A549 (cell line): ENCODE measurements around the gene EBF4.

Source experiments
- ESRRA ChIP-seq: fragments of 150-350 bp; IDR thresholded peaks from 2 replicates; pipeline ENCODE4 v1.6.1; 2014; ENCODE audit warnings: mild to moderate bottlenecking, low read length, borderline replicate concordance
- NPAS2 ChIP-seq: fragments of 250-450 bp; sonication (Bioruptor Pico); IDR thresholded peaks from 2 replicates; pipeline ENCODE4 v1.8.0; 2022; ENCODE audit warnings: mild to moderate bottlenecking, moderate library complexity, borderline replicate concordance
- PHF8 ChIP-seq: fragments of 200-600 bp; sonication (generic); IDR thresholded peaks from 2 replicates; pipeline ENCODE4 v1.6.1; 2016; ENCODE audit warnings: low read depth, mild to moderate bottlenecking, antibody characterized with exemption, moderate library complexity, borderline replicate concordance
- POLR2A ChIP-seq: IDR thresholded peaks from 2 replicates; pipeline ENCODE4 v1.6.1; 2012; ENCODE audit warnings: mild to moderate bottlenecking, low read length
- RAD21 ChIP-seq, 2 experiments: fragments of >200 bp in 1 of 2; sonication (Bioruptor Twin) in 1 of 2; formaldehyde crosslinking in 1 of 2; IDR thresholded peaks in 1 of 2; conservative IDR thresholded peaks in 1 of 2; 2 replicates in 1 of 2; 3 replicates in 1 of 2; pipeline ENCODE4 v1.6.1; 2012 to 2018; ENCODE audit warnings: inconsistent platforms in 1 of 2
- TP53 ChIP-seq: fragments of 250-450 bp; sonication (Bioruptor Pico); IDR thresholded peaks from 2 replicates; pipeline ENCODE4 v1.5.0; 2021; ENCODE audit warnings: mild to moderate bottlenecking, moderate library complexity
- TF ChIP-seq, protein P1 (sequence below): fragments of 200-600 bp; sonication (generic); IDR thresholded peaks from 2 replicates; pipeline ENCODE4 v1.6.1; 2016; ENCODE audit warnings: antibody characterized with exemption, mild to moderate bottlenecking, moderate library complexity
- TF ChIP-seq, protein P2 (sequence below): fragments of >200 bp; sonication (Bioruptor Twin); formaldehyde crosslinking; IDR thresholded peaks from 3 replicates; pipeline ENCODE4 v1.5.1; 2016
- TF ChIP-seq, protein P3 (sequence below): fragments of 150-350 bp; IDR thresholded peaks from 2 replicates; pipeline ENCODE4 v1.6.1; 2014; ENCODE audit warnings: low read depth, mild to moderate bottlenecking, low read length

DNA sequence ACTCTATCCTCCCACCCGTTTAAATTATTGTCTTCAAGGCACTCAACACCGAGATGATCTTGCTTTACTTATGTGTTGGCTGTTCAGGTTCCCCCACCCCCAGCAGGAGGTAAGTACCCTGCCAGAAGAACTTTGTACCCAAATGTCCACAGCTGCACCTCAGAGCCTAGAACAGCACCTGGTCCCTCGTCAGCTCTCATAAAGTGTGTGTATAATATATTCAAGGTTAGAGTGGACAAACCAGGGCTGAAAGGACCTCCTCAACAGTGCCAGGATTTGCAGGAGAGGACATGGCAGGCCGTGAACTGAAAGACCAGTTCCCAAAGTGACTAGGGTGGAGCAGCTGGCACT, 113.7 kb downstream of the EBF4 start:
- TF ChIP-seq, protein P1, sequence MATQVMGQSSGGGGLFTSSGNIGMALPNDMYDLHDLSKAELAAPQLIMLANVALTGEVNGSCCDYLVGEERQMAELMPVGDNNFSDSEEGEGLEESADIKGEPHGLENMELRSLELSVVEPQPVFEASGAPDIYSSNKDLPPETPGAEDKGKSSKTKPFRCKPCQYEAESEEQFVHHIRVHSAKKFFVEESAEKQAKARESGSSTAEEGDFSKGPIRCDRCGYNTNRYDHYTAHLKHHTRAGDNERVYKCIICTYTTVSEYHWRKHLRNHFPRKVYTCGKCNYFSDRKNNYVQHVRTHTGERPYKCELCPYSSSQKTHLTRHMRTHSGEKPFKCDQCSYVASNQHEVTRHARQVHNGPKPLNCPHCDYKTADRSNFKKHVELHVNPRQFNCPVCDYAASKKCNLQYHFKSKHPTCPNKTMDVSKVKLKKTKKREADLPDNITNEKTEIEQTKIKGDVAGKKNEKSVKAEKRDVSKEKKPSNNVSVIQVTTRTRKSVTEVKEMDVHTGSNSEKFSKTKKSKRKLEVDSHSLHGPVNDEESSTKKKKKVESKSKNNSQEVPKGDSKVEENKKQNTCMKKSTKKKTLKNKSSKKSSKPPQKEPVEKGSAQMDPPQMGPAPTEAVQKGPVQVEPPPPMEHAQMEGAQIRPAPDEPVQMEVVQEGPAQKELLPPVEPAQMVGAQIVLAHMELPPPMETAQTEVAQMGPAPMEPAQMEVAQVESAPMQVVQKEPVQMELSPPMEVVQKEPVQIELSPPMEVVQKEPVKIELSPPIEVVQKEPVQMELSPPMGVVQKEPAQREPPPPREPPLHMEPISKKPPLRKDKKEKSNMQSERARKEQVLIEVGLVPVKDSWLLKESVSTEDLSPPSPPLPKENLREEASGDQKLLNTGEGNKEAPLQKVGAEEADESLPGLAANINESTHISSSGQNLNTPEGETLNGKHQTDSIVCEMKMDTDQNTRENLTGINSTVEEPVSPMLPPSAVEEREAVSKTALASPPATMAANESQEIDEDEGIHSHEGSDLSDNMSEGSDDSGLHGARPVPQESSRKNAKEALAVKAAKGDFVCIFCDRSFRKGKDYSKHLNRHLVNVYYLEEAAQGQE: no peak
- TF ChIP-seq NPAS2 (CRISPR knock-in tag): no peak
- TF ChIP-seq, protein P2, sequence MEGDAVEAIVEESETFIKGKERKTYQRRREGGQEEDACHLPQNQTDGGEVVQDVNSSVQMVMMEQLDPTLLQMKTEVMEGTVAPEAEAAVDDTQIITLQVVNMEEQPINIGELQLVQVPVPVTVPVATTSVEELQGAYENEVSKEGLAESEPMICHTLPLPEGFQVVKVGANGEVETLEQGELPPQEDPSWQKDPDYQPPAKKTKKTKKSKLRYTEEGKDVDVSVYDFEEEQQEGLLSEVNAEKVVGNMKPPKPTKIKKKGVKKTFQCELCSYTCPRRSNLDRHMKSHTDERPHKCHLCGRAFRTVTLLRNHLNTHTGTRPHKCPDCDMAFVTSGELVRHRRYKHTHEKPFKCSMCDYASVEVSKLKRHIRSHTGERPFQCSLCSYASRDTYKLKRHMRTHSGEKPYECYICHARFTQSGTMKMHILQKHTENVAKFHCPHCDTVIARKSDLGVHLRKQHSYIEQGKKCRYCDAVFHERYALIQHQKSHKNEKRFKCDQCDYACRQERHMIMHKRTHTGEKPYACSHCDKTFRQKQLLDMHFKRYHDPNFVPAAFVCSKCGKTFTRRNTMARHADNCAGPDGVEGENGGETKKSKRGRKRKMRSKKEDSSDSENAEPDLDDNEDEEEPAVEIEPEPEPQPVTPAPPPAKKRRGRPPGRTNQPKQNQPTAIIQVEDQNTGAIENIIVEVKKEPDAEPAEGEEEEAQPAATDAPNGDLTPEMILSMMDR: no peak
- TF ChIP-seq TP53: no peak
- TF ChIP-seq RAD21 (conservative IDR thresholded peaks at IDR 0.05 in 1 of 2, IDR thresholded peaks at IDR 0.05 in 1 of 2): no peak
- no peak for TF ChIP-seq PHF8
- TF ChIP-seq, protein P3, sequence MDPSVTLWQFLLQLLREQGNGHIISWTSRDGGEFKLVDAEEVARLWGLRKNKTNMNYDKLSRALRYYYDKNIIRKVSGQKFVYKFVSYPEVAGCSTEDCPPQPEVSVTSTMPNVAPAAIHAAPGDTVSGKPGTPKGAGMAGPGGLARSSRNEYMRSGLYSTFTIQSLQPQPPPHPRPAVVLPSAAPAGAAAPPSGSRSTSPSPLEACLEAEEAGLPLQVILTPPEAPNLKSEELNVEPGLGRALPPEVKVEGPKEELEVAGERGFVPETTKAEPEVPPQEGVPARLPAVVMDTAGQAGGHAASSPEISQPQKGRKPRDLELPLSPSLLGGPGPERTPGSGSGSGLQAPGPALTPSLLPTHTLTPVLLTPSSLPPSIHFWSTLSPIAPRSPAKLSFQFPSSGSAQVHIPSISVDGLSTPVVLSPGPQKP: no peak
- no peak for TF ChIP-seq POLR2A
- TF ChIP-seq ESRRA: no peak
